NCI-H2107 (cell line): Measurements from ENCODE around the gene OPTC.
A peak's percentile ranks its signal among the peaks of the same experiment; 100 is the strongest.
"Not testable (repeated sequence)": the region's sequence is repeated elsewhere in the genome, so short reads cannot be mapped to it uniquely, and the experiment has no call there.

Source experiments
- DNase-seq: peaks from one replicate; lab custom pipeline; 2025; lab: John Stamatoyannopoulos, UW

OPTC gene, protein sequence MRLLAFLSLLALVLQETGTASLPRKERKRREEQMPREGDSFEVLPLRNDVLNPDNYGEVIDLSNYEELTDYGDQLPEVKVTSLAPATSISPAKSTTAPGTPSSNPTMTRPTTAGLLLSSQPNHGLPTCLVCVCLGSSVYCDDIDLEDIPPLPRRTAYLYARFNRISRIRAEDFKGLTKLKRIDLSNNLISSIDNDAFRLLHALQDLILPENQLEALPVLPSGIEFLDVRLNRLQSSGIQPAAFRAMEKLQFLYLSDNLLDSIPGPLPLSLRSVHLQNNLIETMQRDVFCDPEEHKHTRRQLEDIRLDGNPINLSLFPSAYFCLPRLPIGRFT

DNA sequence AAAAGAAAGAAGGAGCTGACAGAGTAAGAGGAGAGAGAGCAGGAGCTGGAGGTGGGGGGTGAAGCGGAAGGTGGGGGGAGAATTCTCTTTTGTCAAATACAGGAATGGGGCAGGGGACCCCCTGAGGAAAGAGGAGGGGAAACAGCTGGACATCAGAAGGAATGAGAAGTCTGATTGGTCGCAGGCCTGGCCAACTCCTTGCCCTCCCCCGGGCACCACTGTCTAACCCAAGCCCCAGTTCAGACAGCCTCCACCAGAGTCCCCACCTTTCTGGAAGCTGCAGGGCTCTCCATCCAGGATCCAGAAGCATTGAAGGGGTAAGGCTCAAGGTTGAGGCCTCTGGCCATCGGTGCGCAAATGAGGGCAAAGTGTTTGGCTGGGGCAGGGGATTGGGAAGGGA, at the start of gene OPTC:
OPTC (plus strand) TSS at position 253 of the 400 bp plus-strand sequence. CDS start 1,853 bp downstream, outside the sequence.
- no peak for DNase-seq

DNA sequence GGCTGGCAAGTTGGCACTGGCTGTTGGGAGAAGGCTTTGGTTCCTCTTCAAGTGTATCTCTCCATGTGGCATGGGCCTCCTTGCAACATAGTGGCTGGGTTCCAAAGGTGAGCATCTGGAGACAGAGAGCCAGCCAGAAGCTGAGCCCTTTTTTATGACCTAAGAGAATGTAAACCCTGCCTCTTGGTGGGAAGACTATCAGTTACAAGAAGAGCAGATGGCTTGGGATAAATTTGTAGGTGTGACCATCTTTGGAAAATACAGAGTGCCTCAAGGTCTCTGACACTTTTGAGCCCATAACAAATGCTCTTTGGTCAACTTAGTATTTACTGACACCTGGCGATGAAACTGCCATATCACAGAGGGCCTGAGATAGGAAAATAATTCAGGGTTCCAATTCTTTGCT, 49.8 kb upstream of the OPTC start:
- no peak for DNase-seq

DNA sequence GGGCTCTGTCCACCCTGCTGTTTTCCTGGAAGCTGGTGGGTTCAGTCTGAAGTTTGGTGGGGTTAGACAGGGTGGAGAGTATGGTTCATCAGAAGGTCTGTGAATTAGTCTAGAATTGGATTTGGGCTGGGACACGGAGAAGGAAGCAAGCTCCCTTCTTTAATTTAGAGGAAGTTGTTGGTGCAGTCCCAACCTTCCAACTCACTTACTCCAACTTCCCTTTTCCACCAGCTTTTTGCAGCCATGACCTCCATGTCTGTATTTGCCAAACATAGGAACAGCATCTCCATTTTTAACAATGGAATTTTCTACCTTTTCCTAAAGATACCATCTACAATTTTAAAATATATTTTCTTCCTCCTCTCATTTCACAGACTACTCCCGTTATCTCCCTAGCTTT, 46.8 kb upstream of the OPTC start:
- no peak for DNase-seq

DNA sequence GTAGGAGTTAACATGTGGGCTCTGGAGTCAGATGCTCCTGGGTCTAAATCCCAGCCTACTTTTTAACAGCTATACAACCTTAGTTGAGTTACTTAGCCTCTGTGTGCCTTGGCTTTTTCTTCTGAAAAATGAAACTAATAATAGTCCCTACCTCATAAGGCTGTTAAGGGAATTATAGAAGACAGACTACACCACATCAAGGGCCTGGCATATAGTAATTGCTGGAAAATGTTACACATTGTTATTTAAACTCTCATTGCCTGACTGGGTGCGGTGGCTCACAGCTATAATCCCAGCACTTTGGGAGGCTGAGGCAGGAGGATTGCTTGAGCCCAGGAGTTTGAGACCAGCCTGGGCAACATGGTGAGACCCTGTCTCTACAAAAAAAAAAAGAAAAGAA, 46.4 kb upstream of the OPTC start:
- not testable (repeated sequence) for DNase-seq

- no peak for DNase-seq
Measured at GRCh38 chr1:203448521-203449061, 45.4 kb upstream of the OPTC start.

DNA sequence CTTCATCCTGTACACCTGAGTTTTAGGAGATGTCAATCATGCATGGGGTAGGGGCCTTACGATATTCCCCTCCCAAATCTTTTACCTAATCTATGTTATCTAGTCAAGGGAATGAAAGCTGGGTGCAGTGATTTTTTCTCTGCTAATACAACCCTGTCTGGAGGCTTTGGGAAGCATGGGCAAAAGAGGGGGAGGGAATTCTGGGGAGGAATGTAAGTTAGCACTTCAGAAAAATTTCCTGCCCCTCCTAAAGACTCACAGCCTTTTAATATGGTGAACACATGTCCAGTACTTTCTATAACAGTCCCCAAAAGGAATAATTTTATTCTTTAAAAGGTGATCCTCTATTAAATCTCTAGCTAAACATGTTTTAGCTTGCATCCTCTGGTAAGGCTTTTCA, 44.0 kb upstream of the OPTC start:
- no peak for DNase-seq

- DNase-seq: no peak
Measured at GRCh38 chr1:203450479-203451149, 43.3 kb upstream of the OPTC start.

GRCh38 chr1:203451836-203452784, 41.8 kb upstream of the OPTC start:
- DNase-seq: no peak

GRCh38 chr1:203453016-203453415, 40.9 kb upstream of the OPTC start:
- no peak for DNase-seq

- DNase-seq: peak; percentile 35
Measured at GRCh38 chr1:203453616-203454015, 40.3 kb upstream of the OPTC start.

DNA sequence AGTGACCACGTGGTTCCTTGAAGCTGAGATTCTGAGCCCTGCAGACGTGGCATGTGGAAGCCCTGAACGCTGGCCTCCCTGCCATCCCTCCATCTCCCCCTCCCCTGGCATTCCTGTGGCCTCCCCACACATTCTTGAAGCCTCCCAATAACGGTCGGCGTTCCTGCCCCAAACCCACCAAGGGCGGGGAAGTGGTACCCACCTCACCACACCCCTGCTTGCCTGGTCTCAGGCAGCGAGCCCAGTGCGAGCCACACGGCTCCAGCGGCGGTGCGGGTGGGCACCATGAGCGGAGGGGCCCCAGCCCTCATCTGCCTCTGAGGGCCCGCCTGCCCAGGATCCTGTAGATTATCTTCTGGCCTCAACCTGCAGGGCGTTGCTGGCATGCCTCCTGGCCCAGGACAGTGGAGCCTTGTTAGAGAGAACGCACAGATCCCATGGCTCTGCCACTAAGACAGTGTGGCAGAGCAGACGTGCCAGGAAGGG, 38.9 kb upstream of the OPTC start:
- DNase-seq: no peak

DNA sequence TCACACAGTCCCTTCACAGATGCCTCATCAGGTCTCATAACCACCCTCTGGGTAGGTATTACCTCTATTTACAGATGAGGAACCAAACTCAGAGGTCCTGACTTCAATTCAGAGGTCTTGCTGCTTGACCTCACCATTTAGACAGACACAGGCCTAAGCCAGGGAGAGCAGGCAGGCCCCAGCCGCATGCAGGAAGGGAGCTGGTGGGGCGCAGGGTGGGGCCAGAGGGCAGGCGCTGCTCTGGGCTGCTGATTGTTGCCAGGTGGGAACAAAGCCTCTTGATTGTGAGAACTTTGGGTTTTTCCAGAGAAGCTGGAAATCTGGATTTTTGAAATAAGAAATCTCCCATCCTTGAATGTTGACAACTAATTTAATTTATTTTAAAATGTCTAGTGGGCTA, 38.2 kb upstream of the OPTC start:
- DNase-seq: no peak

GRCh38 chr1:203456577-203456976, 37.4 kb upstream of the OPTC start:
- DNase-seq: no peak

GRCh38 chr1:203458078-203458477, 35.9 kb upstream of the OPTC start:
- DNase-seq: no peak

GRCh38 chr1:203459671-203460201, 34.2 kb upstream of the OPTC start:
- no peak for DNase-seq

DNA sequence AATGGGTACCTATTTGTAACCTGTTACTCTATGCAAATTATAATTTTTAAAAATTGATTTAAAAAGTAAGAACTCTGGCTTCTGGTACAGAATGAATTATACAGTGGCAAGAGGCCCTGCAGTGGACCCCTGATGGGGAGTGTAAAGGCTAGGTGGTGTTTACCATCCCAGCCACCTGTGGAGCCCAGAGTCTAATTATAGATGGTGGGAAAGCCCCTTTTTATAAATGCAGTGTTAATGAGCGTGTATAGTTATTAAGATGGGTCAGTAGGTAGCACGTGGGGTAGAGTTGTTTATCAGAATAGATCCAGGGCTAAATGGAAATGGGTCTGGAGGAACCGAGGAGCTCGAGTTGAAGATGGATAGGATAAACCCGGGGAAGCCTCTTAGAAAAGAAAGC, 32.2 kb upstream of the OPTC start:
- DNase-seq: no peak

GRCh38 chr1:203462143-203462542, 31.8 kb upstream of the OPTC start:
- DNase-seq: no peak

DNA sequence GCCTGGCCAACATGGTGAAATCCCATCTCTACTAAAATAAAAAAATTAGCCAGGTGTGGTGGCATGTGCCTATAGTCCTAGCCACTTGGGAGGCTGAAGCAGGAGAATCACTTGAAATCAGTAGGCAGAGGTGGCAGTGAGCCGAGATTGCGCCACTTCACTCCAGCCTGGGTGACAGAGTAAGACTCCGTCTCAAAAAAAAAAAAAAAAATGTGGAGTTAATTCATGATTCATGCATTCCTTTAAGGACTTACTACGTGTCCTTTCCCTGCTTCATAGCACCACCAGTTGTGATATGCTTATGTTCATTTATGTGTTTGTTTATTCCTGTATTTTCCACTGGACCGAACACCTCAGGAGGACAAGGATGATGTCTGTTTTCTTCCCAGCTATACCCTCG, 31.1 kb upstream of the OPTC start:
- DNase-seq: no peak

DNA sequence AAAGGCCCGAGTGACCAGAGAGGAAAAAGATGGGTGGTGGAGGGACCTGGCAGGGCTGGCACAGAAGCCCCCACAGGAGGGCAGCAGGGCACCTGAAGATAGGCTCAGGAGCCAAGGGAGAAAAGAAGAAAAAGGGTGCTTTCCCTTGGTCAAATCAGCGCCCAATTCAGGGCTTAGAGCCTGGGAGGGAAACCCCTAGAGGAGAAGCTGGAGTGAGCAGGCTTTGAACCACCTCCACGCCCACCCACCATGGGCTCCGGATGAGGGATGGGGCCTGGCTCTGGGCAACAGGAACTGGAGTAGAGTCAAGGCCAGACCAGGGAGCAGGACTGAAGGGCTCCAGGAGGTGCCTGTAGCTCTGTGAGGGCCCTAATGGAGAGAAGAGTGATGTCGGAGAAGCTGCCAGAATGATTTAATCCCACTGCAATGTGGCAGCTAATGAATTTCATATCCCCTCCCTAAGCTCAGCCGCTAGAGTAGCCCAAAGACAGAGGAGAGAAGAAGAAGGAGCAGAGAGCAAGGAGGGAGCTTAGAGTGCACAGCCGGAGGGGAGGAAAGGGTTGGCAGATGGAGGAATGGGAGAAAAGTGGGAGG, 30.4 kb upstream of the OPTC start:
- no peak for DNase-seq

- no peak for DNase-seq
Measured at GRCh38 chr1:203464226-203464625, 29.7 kb upstream of the OPTC start.

DNA sequence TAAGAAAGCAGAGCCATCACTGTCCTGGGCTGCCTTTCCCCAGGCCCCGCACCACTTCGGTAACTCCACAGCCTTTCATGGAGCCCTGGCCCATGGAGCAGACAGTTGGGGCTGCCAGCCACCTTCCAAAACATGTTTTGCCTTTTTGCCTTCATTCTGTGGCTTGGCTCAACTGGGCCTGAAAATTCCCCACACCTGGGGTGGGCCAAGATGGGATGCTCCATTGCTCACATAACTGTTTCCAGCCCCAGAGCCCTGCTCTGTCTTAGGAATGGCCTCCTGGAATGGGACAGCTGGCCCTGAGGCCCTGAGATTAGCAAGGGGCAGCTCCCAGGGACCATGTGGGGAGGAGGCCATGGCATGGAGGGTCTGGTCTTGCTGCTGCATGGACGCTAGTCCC, 29.2 kb upstream of the OPTC start:
- no peak for DNase-seq
